Bronchial epithelial cell (primary cell): ENCODE measurements around the gene TCF25. TPM values are rescaled to one million over a fixed set of nuclear protein-coding genes. Genes with fewer than 3 reads are reported as not detected.

Source experiments
- DNase-seq: peaks from one replicate; pipeline ENCODE4 v3.0.0-alpha.2; 2010; ENCODE audit warnings: low read depth
- FAIRE-seq: peaks from 2 replicates; lab custom pipeline; 2011; peaks lifted over from hg19 to GRCh38; lab: Jason Lieb, UNC
- H3K27me3 ChIP-seq: 2 replicates; pipeline ENCODE4 v1.5.1; 2011; ENCODE audit warnings: low read length; ENCODE audit not compliant: control insufficient read depth, insufficient read depth
- H3K36me3 ChIP-seq: 2 replicates; pipeline ENCODE4 v1.5.1; 2011; ENCODE audit warnings: low read length; ENCODE audit not compliant: control insufficient read depth, insufficient read depth
- H3K4me3 ChIP-seq: 2 replicates; pipeline ENCODE4 v1.5.1; 2011; ENCODE audit warnings: mild to moderate bottlenecking, low read depth, low read length, control low read depth
- total RNA-seq: library from RNA; depleted of rRNA; stranded (reverse); fragments of >200 nt; gene quantifications from 2 replicates; pipeline ENCODE4 v1.2.1, GENCODE V29; 2014
- TF ChIP-seq, protein P1 (sequence below): IDR thresholded peaks from 2 replicates; pipeline ENCODE4 v1.5.1; 2011; ENCODE audit warnings: mild to moderate bottlenecking, moderate library complexity, low read length, control low read depth, inconsistent platforms; ENCODE audit not compliant: insufficient read depth, severe bottlenecking

The TCF25 gene
- total RNA-seq, 1 donor from 2014 or later = 69.5 TPM

DNA sequence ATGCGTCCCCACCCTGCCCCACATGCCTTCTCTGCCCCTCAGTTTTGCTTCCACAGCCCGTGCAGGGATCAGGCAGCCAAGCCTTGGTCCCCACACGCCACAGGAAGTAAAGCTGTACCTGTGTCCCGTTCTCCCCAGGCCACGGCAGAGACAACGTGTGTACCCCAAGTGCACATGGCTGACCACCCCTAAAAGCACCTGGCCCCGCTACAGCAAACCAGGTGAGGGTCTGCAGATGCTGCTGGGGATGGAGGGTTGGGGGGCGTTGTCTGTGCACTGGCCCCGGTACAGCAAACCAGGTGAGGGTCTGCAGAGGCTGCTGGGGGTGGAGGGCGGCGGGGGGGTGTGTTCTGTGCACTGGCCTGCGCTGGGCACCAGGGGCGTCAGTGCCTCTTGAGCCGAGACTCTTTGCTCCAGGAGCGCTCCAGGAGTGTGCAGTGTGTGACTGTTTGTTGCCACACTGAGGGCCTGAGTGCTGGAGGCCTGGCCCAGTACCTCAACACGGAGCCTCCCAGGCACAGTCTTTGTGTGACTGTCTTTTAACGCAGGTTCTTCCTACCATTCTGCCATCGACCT is 18.8 kb downstream of the TCF25 start:
- Histone ChIP-seq H3K36me3 (peaks cover 35% of the 10 kb centered on the region), H3K27me3 (no peaks in the 10 kb centered on the region), H3K4me3 (no peak overlapping the region)
- DNase-seq = no peak
- FAIRE-seq = no peak
- TF ChIP-seq, protein P1, sequence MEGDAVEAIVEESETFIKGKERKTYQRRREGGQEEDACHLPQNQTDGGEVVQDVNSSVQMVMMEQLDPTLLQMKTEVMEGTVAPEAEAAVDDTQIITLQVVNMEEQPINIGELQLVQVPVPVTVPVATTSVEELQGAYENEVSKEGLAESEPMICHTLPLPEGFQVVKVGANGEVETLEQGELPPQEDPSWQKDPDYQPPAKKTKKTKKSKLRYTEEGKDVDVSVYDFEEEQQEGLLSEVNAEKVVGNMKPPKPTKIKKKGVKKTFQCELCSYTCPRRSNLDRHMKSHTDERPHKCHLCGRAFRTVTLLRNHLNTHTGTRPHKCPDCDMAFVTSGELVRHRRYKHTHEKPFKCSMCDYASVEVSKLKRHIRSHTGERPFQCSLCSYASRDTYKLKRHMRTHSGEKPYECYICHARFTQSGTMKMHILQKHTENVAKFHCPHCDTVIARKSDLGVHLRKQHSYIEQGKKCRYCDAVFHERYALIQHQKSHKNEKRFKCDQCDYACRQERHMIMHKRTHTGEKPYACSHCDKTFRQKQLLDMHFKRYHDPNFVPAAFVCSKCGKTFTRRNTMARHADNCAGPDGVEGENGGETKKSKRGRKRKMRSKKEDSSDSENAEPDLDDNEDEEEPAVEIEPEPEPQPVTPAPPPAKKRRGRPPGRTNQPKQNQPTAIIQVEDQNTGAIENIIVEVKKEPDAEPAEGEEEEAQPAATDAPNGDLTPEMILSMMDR = no peak

DNA sequence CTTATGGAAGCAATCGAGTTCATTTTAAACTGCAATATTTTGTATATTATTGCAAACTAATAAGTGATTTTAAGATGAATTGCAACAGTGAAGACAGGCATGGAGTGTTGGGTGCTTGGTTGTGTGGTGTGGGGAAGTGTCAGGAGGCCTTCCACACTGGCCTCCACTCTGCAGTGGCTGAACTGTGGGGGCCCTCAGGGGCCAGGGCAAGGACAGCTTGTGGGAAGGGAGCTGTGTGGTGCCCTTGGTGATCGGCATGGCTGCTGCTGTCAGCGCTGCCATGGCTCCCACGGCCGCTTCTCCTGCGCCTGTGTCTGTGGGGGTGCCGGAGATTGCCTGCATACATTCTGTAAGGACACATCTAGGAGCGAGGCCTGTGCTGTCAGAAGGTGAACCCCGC is 19.2 kb downstream of the TCF25 start:
- no peak overlapping the region for H3K4me3 ChIP-seq
- H3K27me3 ChIP-seq = no peaks in the 10 kb centered on the region
- FAIRE-seq (no peak), DNase-seq (no peak)
- TF ChIP-seq, protein P1 = no peak
- peaks cover 32% of the 10 kb centered on the region for H3K36me3 ChIP-seq

DNA sequence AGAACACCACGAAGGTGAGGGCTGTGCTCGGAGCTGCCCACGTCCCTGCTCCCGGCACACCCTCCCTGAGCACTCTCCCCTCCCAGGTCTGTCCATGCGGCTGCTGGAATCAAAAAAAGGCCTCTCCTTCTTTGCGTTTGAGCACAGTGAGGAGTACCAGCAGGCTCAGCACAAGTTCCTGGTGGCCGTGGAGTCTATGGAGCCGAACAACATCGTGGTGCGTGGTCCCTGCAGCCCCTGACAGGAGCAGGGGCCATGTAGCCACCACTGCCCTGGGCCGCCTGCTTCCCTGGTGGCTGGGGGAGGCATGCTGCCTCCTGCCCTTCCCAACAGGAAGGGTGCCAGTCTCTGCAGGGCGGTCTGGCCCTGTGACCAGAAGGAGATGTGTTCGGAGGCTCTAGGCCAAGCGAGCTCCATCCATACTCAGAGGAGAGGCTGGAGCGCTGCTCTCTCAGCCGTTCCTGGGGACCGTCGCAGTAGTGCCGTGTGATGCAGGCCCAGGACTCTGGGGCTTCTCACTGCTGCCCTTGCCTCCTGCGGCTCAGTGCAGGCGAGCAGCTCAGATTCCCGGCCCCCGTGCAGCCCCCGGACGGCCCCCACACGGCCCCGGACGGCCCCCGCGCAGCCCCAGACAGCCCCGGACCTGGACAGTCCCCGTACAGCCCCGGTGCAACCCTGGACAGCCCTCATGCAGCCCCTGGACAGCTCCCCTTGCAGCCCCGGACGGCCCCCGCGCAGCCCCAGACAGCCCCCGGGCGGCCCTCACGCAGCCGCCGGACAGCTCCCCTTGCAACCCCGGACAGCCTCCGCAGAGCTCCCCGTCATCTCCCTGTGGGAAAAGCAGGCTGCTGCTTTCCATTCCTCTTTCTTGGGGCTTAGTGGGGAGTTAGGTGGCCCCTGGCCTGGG is 20.5 kb downstream of the TCF25 start:
- DNase-seq = no peak

DNA sequence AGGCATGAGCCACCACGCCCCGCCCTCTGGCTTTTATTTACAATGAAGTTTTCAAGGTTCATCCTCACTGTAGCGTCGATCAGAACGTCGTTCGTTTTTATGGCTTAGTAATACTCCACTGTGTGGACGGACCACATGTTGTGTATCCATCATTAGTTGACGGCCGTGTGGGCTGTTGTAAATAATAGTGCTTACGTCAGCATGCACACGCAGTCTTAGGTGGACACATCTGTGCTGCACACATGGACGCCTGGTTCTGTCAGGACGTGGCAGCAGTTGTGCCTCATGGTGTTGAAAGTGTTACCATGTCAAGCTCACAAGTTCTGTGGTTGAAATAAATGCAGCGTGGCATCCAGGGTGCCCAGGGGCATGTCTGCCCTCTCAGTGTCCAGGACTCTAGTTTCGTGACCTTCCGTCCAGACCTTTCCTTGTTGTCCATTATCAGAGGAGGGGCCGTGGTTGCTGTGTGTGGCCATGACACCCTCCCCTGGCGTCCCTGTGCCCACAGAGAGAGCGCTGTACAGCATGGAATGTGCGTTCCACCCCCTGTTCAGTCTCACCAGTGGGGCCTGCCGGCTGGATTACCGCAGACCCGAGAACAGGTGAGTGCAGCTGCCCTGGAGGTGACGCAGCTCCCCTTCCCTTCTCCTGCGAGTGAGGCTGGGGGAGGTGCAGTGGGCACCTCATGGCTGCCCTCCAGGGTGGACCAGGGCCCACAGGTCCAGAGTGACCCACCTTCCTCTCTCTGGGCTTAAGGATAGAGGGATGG is 22.3 kb downstream of the TCF25 start:
- FAIRE-seq = peak; percentile 95
- DNase-seq = no peak
- Histone ChIP-seq H3K27me3 (no peaks in the 10 kb centered on the region), H3K36me3 (peaks cover 40% of the 10 kb centered on the region), H3K4me3 (no peak overlapping the region)
- TF ChIP-seq, protein P1 = no peak

More for the DNA sequence above, 20.5 kb downstream of the TCF25 start:
- Histone ChIP-seq H3K27me3 (no peaks in the 10 kb centered on the region), H3K4me3 (no peak overlapping the region), H3K36me3 (peaks cover 36% of the 10 kb centered on the region)
- no peak for FAIRE-seq
- TF ChIP-seq, protein P1 = no peak

DNA sequence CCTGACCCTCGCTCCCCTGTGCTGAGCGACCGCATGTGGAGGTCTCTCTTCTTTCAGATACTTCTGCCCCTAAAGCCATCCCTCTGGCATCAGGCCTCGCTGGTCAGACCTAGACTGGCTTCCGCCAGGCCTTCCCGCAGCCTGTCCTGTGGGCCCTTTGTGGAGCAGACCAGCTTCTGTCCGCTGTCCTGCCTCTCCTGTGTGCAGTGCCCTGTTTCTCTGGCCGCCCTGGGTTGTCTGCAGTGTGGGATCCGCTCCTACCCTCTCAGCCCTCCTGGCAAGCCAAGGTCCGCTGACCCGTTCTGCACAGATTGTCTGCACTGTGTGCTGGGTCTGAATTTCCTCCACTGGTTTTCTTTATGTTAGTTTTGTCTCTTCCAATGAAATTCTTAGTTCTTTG is 23.8 kb downstream of the TCF25 start:
- DNase-seq (no peak), FAIRE-seq (no peak)
- Histone ChIP-seq H3K36me3 (peaks cover 36% of the 10 kb centered on the region), H3K4me3 (no peak overlapping the region), H3K27me3 (no peaks in the 10 kb centered on the region)
- TF ChIP-seq, protein P1 = no peak
